HG03159 (cell line): Measurements from ENCODE around the gene FOCAD.
"Not testable (repeated sequence)": the region's sequence is repeated elsewhere in the genome, so short reads cannot be mapped to it uniquely, and the experiment has no call there.

Experiments
- ATAC-seq: cut with Tn5 transposase; IDR thresholded peaks from one replicate; pipeline ENCODE4 v1.9.1; 2021; ENCODE audit warnings: mild to moderate bottlenecking, moderate library complexity; ENCODE audit not compliant: unreplicated experiment

The FOCAD gene

DNA sequence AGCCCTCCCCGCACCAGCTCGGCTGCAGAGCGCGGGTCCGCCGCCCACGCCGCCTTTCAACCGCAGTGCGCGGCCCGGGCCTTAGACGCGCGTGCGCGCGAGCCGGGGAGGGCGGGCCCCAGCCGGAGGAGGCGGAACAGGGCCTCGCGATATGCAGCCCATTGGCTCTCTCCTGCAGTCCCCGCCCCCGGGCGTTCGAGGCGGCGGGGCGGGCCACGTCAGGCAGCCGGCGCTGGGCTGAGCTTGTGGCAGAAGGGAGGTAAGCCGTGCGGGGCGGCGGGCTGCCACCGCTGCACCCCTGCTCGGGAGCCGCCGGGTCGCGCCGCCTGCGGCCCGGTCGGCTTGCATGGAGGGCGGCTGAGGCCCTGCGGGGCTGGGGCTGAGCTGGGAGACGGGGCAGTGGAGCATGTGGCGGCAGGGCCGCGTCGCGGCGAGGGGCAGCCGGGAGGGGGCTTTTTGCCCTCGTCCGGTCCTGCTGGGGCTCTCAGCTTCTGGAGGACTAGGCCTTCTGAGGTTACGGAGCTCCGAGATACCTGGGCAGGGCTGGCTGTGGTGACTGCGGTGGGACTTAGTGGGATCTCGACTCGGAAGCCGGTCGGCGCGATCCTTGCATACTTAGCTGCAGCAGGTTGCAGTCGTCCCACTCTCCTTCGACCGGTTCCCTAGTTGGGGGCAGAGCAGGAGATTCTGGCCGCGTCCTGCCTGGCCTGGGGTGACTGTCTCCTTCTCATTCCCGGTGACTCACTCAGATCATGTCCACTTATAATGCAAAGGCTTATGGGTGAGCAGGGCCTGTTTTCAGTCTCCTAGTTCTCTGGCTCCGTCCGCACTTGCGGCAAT, at the start of gene FOCAD:
FOCAD (plus strand) TSS at position 225 of the 840 bp plus-strand sequence. CDS start 31,095 bp downstream, outside the sequence.
- peak; percentile 97 for ATAC-seq

DNA sequence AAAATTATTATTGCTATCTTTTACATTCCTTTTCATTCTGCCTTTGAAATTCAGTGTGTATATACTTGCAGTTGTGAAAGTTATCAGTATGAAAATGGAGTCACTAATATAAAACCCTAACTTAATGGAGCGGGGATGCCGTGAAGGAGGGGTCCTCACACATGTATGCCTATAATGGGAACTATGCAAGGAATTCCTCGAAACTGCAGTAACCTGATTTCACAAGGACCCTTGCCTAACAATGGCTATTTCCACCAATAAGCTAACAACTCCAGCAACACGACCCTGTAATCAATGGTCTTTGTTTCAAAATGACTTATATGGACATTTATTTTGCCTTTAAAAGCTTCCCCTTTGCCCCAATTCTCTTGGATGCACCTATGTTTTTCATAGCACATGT, 49.2 kb upstream of the FOCAD start:
- ATAC-seq, result no peak

DNA sequence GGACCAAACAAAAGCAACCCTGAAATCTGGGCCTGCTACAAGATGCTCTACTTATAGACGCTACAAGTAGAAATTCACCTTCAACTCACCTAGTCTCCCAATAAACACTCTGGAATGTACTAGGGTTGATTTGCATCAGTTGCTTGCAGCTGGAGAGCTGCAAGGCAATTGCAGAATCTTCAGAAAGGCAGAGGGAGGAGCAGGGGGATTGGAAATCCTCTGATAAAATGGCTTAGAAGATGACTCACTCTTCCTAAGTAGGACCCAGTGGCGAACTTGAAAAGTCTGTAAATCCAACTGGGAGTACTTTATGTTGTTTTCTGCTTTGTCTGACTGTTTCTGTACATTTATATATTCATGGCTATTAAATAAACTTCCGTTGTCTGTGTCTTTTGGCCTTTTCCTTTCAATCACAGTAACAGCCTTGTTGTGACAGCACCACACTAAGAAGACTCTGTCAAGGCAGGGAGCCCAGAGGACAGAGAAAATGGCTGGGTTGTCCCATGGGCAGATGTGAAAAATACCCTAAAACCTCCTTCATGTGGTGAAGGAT, 47.1 kb upstream of the FOCAD start:
- no peak for ATAC-seq

DNA sequence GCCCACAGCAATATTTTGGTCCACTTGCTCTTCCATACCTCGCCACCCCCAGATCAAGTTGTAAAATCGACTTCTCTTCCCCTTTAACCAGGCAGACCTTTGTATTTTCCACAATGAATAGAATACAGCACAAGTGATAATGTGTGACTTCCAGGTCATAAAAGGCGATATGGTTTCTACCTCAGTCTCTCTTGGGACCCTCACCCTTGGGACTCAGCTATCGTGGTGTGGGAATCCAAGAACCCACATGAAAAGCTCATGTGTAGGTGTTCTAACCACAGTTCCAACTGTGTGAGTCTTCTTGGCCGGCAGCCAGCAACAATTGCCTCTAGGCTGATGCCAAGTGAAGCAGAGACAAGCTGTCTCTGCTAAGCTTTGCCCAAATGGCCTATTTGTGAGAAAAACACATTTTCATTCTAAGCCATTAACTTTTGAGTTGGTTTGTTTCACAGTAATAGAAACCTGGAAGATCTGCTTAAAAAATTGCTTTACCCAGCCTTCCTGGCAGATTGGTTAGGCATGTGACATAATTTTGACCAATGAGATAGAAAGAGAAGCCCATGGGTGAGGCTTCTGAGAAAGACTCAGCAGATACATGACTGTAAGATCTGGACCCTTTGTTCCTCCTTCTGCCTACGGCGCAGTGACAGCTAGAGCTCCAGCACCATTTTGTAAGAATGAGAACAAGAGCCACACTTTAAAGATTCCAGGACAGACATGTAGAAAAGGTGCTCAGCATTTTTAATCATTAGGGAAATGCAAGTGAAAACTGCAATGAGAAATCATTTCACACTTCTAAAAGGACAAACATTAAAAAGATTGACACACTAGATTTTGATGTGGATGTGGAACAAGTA, 43.5 kb upstream of the FOCAD start:
- ATAC-seq, result peak; percentile 90

- no peak for ATAC-seq
These were observed 42.0 kb upstream of the FOCAD start for GRCh38 chr9:20642045-20642444.

GRCh38 chr9:20643660-20644059, 40.4 kb upstream of the FOCAD start:
- no peak for ATAC-seq

DNA sequence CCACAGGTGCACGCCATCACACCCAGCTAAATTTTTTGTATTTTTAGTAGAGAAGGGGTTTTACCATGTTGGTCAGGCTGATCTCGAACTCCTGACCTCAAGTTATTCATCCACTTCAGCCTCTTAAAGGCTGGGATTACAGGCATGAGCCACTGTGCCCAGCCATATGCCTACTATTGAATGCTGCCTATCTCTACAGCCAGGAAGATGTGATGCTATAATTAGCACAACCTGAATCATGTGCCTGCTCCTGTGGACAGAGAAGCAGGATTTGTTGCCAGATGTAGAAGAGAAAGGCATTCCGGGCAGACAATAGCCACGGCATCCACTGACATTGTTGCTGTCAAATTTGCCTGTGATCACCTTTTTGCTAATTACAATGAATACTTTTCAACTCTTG, 37.4 kb upstream of the FOCAD start:
- no peak for ATAC-seq

- ATAC-seq, result no peak
These were observed 34.7 kb upstream of the FOCAD start for GRCh38 chr9:20649381-20649780.

- no peak for ATAC-seq
These were observed 33.7 kb upstream of the FOCAD start for GRCh38 chr9:20650313-20650712.

- ATAC-seq, result no peak
These were observed 33.2 kb upstream of the FOCAD start for GRCh38 chr9:20650750-20651299.

DNA sequence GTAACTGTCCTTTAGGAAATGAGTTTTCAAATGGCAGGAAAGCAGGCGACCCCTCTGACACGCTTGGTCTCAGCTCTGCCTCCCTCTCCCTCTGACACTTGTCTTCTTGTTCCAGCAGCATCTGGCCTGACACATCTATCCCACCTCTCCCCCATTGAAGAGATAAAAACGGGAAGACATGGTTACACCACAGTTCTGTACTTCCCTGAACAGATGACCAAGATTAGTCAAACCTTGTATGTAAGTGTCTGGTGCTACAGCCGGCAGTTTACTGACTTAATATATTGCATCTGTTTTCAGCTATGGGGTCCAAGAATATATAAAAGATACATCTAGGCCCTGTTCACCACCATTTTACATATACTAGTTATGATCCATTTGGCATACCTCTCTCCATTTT, 32.1 kb upstream of the FOCAD start:
- no peak for ATAC-seq

DNA sequence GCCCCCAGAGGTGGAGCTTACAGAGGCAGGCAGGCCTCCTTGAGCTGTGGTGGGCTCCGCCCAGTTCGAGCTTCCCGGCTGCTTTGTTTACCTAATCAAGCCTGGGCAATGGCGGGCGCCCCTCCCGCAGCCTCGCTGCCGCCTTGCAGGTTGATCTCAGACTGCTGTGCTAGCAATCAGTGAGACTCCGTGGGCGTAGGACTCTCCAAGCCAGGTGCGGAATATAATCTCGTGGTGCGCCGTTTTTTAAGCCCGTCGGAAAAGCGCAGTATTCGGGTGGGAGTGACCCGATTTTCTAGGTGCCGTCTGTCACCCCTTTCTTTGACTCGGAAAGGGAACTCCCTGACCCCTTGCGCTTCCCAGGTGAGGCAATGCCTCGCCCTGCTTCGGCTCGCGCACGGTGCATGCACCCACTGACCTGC, 25.8 kb upstream of the FOCAD start:
- not testable (repeated sequence) for ATAC-seq

- ATAC-seq, result no peak
These were observed 25.2 kb upstream of the FOCAD start for GRCh38 chr9:20658677-20659473.

- no peak for ATAC-seq
These were observed 24.5 kb upstream of the FOCAD start for GRCh38 chr9:20659474-20659967.

DNA sequence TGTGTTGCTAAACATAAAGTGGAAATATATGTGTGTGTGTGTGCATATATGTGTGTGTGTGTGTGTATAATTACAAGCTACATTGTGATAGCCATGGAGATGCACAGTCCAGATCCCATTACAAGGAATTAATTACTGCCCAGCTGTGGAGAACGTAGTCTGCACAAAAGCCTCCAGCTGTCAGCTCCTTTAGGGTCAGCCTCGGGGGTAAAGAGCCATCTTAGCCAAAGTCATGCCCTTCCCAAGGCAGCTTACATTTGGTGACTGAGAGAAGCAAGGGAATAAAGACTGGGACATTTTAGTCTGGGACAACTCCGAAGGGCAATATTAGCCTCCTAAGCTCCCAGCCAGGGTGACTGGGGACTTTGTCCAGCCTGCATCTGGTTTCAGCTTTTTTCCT, 21.9 kb upstream of the FOCAD start:
- ATAC-seq, result no peak

GRCh38 chr9:20663133-20663532, 20.9 kb upstream of the FOCAD start:
- ATAC-seq, result no peak

GRCh38 chr9:20664501-20664900, 19.6 kb upstream of the FOCAD start:
- ATAC-seq, result no peak

DNA sequence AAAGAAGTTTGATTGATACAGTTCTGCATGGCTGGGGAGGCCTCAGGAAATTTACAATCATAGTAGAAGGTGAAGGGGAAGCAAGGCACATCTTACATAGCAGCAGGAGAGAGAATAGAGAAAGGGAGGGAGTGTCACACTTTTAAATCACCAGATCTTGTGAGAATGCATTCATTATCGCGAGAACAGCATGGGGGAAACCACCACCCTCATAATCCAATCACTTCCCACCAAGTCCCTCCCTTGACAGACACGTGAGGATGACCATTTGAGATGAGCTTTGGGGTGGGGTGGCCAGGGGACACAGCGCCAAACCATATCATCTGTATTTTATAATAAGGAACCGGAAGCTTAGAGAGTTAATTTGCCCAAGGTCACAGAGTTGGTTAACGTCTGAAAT, 13.7 kb upstream of the FOCAD start:
- ATAC-seq, result no peak

DNA sequence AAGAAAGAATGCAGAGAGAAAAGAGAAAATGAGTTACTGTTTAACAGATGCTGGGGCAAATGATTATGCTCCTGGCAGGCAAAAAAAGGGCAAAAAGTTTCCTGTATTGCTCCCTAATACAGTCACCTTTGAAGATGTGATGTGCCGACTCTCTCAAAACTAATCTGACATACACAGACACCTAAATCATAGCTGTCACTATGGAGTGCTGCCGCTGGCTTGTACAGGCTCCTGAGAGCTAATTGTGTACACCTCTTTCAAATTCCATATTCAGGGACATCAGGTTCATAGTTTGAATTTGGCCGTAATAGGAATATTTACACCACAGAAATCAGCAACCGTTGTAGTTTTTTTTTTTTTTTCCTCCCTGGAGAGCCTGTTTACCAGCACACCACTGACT, 12.4 kb upstream of the FOCAD start:
- no peak for ATAC-seq

DNA sequence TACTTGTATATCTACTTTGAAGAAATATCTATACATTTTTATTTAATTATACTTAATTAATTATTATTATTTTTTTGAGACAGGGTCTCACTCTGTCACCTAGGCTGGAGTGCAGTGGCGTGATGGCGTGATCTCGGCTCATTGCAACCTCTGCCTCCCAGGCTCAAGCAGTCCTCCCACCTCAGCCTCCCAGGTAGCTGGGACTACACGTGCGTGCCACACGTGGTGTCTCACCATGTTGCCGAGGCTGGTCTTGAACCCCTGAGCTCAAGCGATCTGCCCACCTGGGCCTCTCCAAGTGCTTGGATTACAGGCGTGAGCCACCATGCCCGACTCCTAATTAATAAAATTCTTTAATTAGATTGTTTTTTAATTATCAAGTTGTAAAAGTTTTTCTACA, 10.5 kb upstream of the FOCAD start:
- not testable (repeated sequence) for ATAC-seq
